Fibroblast of lung (primary cell): ENCODE data around the gene SEMA4D. TPM values are rescaled to one million over a fixed set of nuclear protein-coding genes. Genes with fewer than 3 reads are reported as not detected.

ENCODE experiments used
- DNase-seq, 2 donors: peaks; one replicate each; pipeline versions ENCODE4 v3.0.0 to v3.0.0-alpha.2; 2010; ENCODE audit warnings: low read depth in 2 of 2
- H2AFZ ChIP-seq: 2 replicates; pipeline ENCODE4 v1.5.1; 2012; ENCODE audit warnings: low read length, control low read depth, inconsistent platforms
- H3K27ac ChIP-seq: 2 replicates; pipeline ENCODE4 v1.5.1; 2011; ENCODE audit warnings: low read length, control low read depth; ENCODE audit not compliant: insufficient read depth
- H3K27me3 ChIP-seq: 2 replicates; pipeline ENCODE4 v1.5.1; 2011; ENCODE audit warnings: mild to moderate bottlenecking, low read length; ENCODE audit not compliant: control insufficient read depth, insufficient read depth
- H3K36me3 ChIP-seq: 2 replicates; pipeline ENCODE4 v1.5.1; 2011; ENCODE audit warnings: low read length; ENCODE audit not compliant: control insufficient read depth, insufficient read depth
- H3K4me1 ChIP-seq: 2 replicates; pipeline ENCODE4 v1.5.1; 2011; ENCODE audit warnings: low read length; ENCODE audit not compliant: control insufficient read depth, insufficient read depth; ENCODE audit errors: extremely low read depth
- H3K4me2 ChIP-seq: 2 replicates; pipeline ENCODE4 v1.5.1; 2011; ENCODE audit warnings: low read length, control low read depth; ENCODE audit not compliant: insufficient read depth; ENCODE audit errors: extremely low read depth
- H3K4me3 ChIP-seq, 4 experiments: fragments of 200-600 bp in 1 of 4; sonication (generic) in 1 of 4; replicated peaks in 1 of 4; 2 replicates each; pipeline ENCODE4 v1.5.1; 2011 to 2016; ENCODE audit warnings: low read length in 4 of 4, low read depth in 3 of 4, mild to moderate bottlenecking in 3 of 4, control low read depth in 2 of 4, inconsistent platforms in 1 of 4, mixed read lengths in 1 of 4; ENCODE audit not compliant: insufficient read depth in 1 of 4; ENCODE audit errors: control extremely low read depth in 1 of 4
- H3K79me2 ChIP-seq: 2 replicates; pipeline ENCODE4 v1.5.1; 2012; ENCODE audit warnings: mild to moderate bottlenecking, low read length, inconsistent platforms; ENCODE audit not compliant: control insufficient read depth, insufficient read depth
- H3K9ac ChIP-seq: 2 replicates; pipeline ENCODE4 v1.5.1; 2011; ENCODE audit warnings: mild to moderate bottlenecking, low read length, control low read depth; ENCODE audit not compliant: insufficient read depth
- H3K9me3 ChIP-seq: 2 replicates; pipeline ENCODE4 v1.5.1; 2012; ENCODE audit warnings: low read depth, low read length; ENCODE audit not compliant: control insufficient read depth, insufficient read depth
- H4K20me1 ChIP-seq: 2 replicates; pipeline ENCODE4 v1.5.1; 2011; ENCODE audit warnings: low read length; ENCODE audit not compliant: control insufficient read depth, insufficient read depth; ENCODE audit errors: extremely low read depth
- EZH2 ChIP-seq: IDR thresholded peaks from 2 replicates; pipeline ENCODE4 v1.5.1; 2012; ENCODE audit warnings: low read length, control low read depth, mild to moderate bottlenecking; ENCODE audit errors: missing control alignments
- polyA plus RNA-seq, 2 donors: library from polyadenylated mRNA; depleted of rRNA in 1 of 2; stranded (reverse) in 1 of 2; unstranded in 1 of 2; fragments of >200 nt; gene quantifications; 2 replicates each; pipeline ENCODE4 v1.2.1, GENCODE V29; 2011 to 2012; ENCODE audit warnings: missing spikeins in 1 of 2
- total RNA-seq: library from RNA; depleted of rRNA; stranded (reverse); fragments of >200 nt; gene quantifications from 2 replicates; pipeline ENCODE4 v1.2.1, GENCODE V29; 2014
- TF ChIP-seq, protein P1 (sequence below), 2 donors: IDR thresholded peaks in 1 of 2; conservative IDR thresholded peaks in 1 of 2; 1 replicate in 1 of 2; 2 replicates in 1 of 2; pipeline ENCODE4 v1.5.1; 2011 to 2012; ENCODE audit warnings: low read length in 2 of 2, control low read depth in 1 of 2, inconsistent platforms in 1 of 2, low read depth in 1 of 2, mild to moderate bottlenecking in 1 of 2

The SEMA4D gene
- total and polyA plus RNA-seq, 2 donors (not counting 1 experiment from before 2014, with no cell fraction given), result 0.67 to 2.6 TPM

DNA sequence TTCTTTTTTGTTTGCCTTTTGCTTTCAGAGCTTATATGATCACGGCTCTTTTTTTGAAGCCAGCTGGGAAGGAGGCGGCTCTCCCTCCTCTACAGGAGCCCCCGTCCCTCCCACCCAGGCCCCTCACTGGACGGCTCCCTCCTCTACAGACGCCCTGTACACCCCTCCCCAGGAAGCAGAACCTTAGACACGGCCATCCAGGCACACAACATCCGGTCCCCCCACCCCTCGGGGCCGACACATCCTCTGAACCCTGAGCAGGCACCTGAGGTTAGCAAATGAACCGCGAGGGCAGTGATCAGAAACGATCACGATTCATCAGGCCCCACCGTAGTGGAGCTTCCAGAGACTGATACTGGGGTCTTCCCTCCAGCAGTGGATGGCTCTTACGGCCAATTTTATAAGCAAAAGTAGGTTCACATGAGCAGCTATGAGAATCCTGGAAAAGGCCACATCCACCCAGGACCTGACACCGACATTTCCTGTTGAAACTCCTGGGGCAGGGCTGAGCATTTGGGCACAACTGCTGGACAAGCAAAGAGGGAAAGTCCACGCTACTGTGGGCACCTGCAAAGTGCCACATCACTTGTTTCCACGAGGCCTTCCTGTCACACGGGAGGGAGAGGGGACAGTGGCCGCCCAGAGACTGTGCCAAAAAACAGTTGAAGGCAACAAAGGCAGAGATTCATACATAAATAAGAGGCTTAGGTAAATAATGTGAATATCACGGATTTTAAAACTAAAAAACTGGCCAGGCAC lies 78.9 kb downstream of the SEMA4D start:
- no peak overlapping the region for H3K4me3 ChIP-seq
- H3K27ac ChIP-seq, result no peak overlapping the region

DNA sequence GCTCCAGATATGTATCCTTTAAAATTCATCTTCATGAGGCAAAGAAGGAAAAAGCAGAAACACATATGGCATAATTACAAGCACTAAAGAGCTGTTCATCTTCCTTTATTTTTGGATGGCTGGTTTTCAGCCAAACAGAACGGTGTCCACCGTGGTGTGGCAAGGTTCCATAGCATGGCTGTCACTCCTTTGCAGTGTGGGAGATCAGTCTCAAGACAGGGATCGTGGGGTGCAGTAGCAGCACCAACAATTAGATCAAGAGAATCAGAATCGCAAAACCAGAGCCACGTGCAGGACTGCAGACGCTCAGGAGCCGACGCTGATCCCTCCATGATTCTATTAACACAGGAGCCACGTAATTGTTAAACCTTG lies 79.5 kb downstream of the SEMA4D start:
- Histone ChIP-seq H3K27me3 (no peaks in the 10 kb centered on the region), H3K4me3 (no peak overlapping the region), H3K27ac (no peak overlapping the region), H3K4me2 (no peak overlapping the region), H3K9ac (no peak overlapping the region), H3K36me3 (no peaks in the 10 kb centered on the region), H3K79me2 (no peaks in the 10 kb centered on the region), H3K4me1 (no peaks in the 10 kb centered on the region), H4K20me1 (no peaks in the 10 kb centered on the region), H3K9me3 (no peaks in the 10 kb centered on the region), H2AFZ (no peak overlapping the region)
- no peak for TF ChIP-seq EZH2
- TF ChIP-seq, protein P1, sequence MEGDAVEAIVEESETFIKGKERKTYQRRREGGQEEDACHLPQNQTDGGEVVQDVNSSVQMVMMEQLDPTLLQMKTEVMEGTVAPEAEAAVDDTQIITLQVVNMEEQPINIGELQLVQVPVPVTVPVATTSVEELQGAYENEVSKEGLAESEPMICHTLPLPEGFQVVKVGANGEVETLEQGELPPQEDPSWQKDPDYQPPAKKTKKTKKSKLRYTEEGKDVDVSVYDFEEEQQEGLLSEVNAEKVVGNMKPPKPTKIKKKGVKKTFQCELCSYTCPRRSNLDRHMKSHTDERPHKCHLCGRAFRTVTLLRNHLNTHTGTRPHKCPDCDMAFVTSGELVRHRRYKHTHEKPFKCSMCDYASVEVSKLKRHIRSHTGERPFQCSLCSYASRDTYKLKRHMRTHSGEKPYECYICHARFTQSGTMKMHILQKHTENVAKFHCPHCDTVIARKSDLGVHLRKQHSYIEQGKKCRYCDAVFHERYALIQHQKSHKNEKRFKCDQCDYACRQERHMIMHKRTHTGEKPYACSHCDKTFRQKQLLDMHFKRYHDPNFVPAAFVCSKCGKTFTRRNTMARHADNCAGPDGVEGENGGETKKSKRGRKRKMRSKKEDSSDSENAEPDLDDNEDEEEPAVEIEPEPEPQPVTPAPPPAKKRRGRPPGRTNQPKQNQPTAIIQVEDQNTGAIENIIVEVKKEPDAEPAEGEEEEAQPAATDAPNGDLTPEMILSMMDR (conservative IDR thresholded peaks at IDR 0.05 in 1 of 2, IDR thresholded peaks at IDR 0.05 in 1 of 2; ENCODE audit: low read depth in 1 of 2, low read length in 2 of 2), result no peak
- no peak for DNase-seq

More for the DNA sequence above, 78.9 kb downstream of the SEMA4D start:
- no peak overlapping the region for H3K9ac ChIP-seq
- no peaks in the 10 kb centered on the region for H3K27me3 ChIP-seq
- H3K79me2 ChIP-seq, result no peaks in the 10 kb centered on the region
- H4K20me1 ChIP-seq, result no peaks in the 10 kb centered on the region
- H3K36me3 ChIP-seq, result no peaks in the 10 kb centered on the region
- no peaks in the 10 kb centered on the region for H3K4me1 ChIP-seq
- TF ChIP-seq EZH2, result no peak
- TF ChIP-seq, protein P1 (conservative IDR thresholded peaks at IDR 0.05 in 1 of 2, IDR thresholded peaks at IDR 0.05 in 1 of 2; ENCODE audit: low read depth in 1 of 2, low read length in 2 of 2), result no peak
- no peak overlapping the region for H2AFZ ChIP-seq
- H3K4me2 ChIP-seq, result no peak overlapping the region
- no peak for DNase-seq
- no peaks in the 10 kb centered on the region for H3K9me3 ChIP-seq

DNA sequence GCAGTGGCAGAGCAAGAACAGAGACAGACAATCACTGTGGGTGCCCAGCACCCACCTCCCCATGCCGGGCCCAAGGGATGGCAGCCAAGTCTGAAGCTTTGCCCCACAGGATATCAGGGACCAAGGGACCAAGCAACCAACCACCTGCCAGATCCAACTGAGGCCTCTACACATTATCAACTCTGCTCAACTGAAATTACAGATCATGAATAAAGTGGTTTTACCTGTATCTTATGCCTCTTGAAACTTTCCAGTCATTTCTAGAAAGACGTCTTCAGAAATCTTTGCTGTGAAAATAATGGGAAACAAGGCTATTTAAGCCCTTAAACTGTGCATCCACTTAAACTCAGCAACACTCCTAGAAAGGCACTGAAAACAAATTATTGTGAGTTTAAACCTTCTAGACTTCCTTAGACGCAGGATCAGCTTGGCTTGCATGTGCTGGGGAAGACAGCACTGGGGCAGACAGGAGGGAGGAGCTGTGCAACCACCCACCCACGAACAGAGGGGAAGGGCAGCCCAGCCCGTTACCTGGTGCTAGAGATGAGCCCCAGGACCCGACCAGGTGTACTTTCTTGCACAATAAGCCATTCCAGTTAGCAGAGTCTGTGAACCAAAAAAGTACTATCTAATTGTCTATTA lies 80.0 kb downstream of the SEMA4D start:
- DNase-seq, result no peak
- Histone ChIP-seq H3K9ac (no peak overlapping the region), H4K20me1 (no peaks in the 10 kb centered on the region), H3K27me3 (no peaks in the 10 kb centered on the region), H3K4me3 (no peak overlapping the region), H3K4me1 (no peaks in the 10 kb centered on the region), H3K36me3 (no peaks in the 10 kb centered on the region), H2AFZ (no peak overlapping the region), H3K27ac (no peak overlapping the region), H3K79me2 (no peaks in the 10 kb centered on the region), H3K9me3 (no peaks in the 10 kb centered on the region), H3K4me2 (no peak overlapping the region)
- TF ChIP-seq EZH2, result no peak
- TF ChIP-seq, protein P1 (conservative IDR thresholded peaks at IDR 0.05 in 1 of 2, IDR thresholded peaks at IDR 0.05 in 1 of 2; ENCODE audit: low read depth in 1 of 2, low read length in 2 of 2), result no peak
